Bronchial epithelial cell (primary cell): ENCODE data around the gene LSM6. TPM values are rescaled to one million over a fixed set of nuclear protein-coding genes. Genes with fewer than 3 reads are reported as not detected.
A peak's percentile ranks its signal among the peaks of the same experiment; 100 is the strongest.

Experiments
- DNase-seq: peaks from one replicate; pipeline ENCODE4 v3.0.0-alpha.2; 2010; ENCODE audit warnings: low read depth
- FAIRE-seq: peaks from 2 replicates; lab custom pipeline; 2011; peaks lifted over from hg19 to GRCh38; lab: Jason Lieb, UNC
- H3K27me3 ChIP-seq: 2 replicates; pipeline ENCODE4 v1.5.1; 2011; ENCODE audit warnings: low read length; ENCODE audit not compliant: control insufficient read depth, insufficient read depth
- H3K36me3 ChIP-seq: 2 replicates; pipeline ENCODE4 v1.5.1; 2011; ENCODE audit warnings: low read length; ENCODE audit not compliant: control insufficient read depth, insufficient read depth
- H3K4me3 ChIP-seq: 2 replicates; pipeline ENCODE4 v1.5.1; 2011; ENCODE audit warnings: mild to moderate bottlenecking, low read depth, low read length, control low read depth
- CTCF ChIP-seq: IDR thresholded peaks from 2 replicates; pipeline ENCODE4 v1.5.1; 2011; ENCODE audit warnings: mild to moderate bottlenecking, moderate library complexity, low read length, control low read depth, inconsistent platforms; ENCODE audit not compliant: insufficient read depth, severe bottlenecking
- total RNA-seq: library from RNA; depleted of rRNA; stranded (reverse); fragments of >200 nt; gene quantifications from 2 replicates; pipeline ENCODE4 v1.2.1, GENCODE V29; 2014

The LSM6 gene
- total RNA-seq, 1 donor from 2014 or later = 26.3 TPM

DNA sequence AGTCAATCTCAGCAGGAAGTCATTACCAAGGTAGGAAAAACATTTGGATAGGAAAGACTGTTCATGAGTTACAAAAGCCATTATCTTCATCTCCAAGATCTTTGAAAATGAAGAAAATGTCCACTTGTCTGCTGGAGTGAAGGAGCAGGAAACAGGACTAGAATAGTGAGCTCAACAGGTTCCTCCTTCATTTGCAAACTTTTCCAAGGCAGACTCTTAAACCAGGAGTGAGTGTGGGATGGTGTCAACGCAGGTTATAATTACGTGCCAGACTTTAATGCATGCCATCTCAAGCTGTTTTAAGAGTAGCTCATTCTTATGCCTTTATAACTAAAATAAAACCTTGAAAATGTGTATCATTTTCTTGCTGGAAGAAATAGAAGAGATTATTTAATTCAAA is 35.4 kb downstream of the LSM6 start:
- no peaks in the 10 kb centered on the region for H3K36me3 ChIP-seq
- no peak for TF ChIP-seq CTCF
- H3K27me3 ChIP-seq = no peaks in the 10 kb centered on the region
- DNase-seq (no peak), FAIRE-seq (no peak)
- no peak overlapping the region for H3K4me3 ChIP-seq

GRCh38 chr4:146211440-146211839 is 35.9 kb downstream of the LSM6 start:
- no peaks in the 10 kb centered on the region for H3K36me3 ChIP-seq
- no peak for DNase-seq
- H3K4me3 ChIP-seq = no peak overlapping the region
- peaks cover 2% of the 10 kb centered on the region for H3K27me3 ChIP-seq
- TF ChIP-seq CTCF = no peak
- FAIRE-seq = no peak

DNA sequence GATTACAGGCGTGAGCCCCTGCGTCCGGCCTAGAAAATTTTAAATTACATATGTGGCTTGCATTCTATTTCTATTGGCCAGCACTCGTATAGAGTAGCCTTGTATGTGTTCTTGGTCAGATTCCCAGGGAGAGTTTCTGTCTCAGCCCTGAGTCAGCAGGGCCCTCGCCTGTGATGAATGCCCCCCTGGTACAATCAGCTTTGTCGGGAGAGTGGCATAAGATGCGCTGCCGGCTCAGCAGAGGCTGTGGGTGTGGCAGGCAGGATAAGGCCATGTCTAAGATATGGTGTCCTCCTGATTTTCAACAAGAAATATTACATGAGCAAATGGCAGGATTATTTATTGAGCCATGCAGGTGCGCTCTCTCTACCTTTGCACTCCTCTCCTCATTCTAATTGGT is 37.3 kb downstream of the LSM6 start:
- peaks cover 2% of the 10 kb centered on the region for H3K27me3 ChIP-seq
- TF ChIP-seq CTCF = no peak
- FAIRE-seq (no peak), DNase-seq (no peak)
- H3K4me3 ChIP-seq = no peak overlapping the region
- H3K36me3 ChIP-seq = no peaks in the 10 kb centered on the region

GRCh38 chr4:146214238-146214637 is 38.7 kb downstream of the LSM6 start, which contains the start of gene REELD1:
TSS of gene REELD1 (plus strand) at chr4:146214538. CDS start at chr4:146216953, 2,415 bp downstream.
- no peak for TF ChIP-seq CTCF
- FAIRE-seq (no peak), DNase-seq (no peak)
- no peak within 1 kb of the TSS for H3K4me3 ChIP-seq
- H3K36me3 ChIP-seq = no peaks in the 10 kb centered on the region
- peaks cover 2% of the 10 kb centered on the region for H3K27me3 ChIP-seq

DNA sequence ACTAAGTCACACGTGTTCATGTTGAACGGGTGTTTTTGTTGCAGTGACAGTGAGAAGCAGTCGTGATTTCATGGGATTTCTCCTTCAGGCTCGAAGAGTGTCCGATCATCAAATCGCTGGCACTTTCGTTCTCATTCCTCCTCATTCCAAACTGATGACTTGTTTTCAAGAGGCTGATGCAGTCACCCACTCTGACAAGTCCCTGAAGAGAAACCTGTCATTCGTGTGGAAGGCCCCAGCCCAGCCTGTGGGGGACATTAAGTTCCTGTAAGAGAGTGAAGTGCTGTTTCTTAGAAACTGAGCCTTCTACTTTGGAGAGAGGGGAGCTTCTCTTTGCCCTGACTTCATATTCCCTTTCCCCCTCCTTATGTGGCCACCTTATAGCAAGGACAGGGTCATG is 46.8 kb downstream of the LSM6 start:
- DNase-seq = peak; percentile 71
- Histone ChIP-seq H3K27me3 (no peaks in the 10 kb centered on the region), H3K4me3 (no peak overlapping the region), H3K36me3 (no peaks in the 10 kb centered on the region)
- no peak for TF ChIP-seq CTCF
- FAIRE-seq = peak; percentile 97

DNA sequence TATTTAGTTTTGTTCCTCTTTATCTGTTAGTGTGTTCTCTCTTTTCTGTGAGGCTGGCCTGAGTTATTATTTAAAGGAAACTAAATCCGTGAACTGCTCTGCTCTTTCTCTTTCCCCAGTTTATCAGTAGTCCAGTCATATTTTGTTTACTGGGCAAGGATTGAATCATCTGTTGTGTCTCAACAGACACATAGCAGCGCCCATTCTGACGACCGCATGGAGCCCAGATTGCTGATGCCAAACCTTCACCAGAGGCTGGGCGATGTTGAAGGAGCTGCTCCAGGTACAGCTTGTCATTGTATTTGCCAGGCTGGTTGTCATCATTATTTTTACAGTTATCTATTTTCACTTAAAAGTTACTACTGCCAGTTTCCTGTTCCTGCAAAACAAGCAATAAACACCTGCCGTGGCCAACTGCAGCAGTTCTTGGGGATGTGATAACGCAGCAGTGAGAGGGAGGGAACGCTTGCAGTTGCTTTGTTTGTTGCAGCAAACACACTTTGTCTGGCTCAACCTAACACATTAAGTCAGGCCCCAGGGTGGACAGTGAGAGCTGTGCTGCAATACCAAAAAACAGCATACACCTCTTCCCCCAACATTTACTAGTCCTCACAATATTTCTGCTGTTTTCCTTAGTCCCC is 48.9 kb downstream of the LSM6 start:
- peak; percentile 4 for DNase-seq
- H3K36me3 ChIP-seq = no peaks in the 10 kb centered on the region
- no peak for TF ChIP-seq CTCF
- FAIRE-seq = no peak
- H3K4me3 ChIP-seq = no peak overlapping the region
- peaks cover under 1% of the 10 kb centered on the region for H3K27me3 ChIP-seq
